K562 (cell line): Measurements from ENCODE around the gene ANKS3. TPM values are rescaled to one million over a fixed set of nuclear protein-coding genes. Genes with fewer than 3 reads are reported as not detected.

Experiments
- ATAC-seq: fragments of 200-7000 bp; cut with Tn5 transposase; 3 replicates; pipeline ENCODE4 v1.9.1; 2020; ENCODE audit warnings: moderate library complexity
- BruUV-seq: library from RNA; stranded (reverse); fragments of 400-500 nt; replicated peaks from 2 replicates; lab custom pipeline; 2021; lab: Mats Ljungman, UMichigan
- CTCF ChIA-PET: fragments of 300-600 bp; formaldehyde crosslinking; extraction: SDS; loops from one replicate; lab custom pipeline; 2021; ENCODE audit warnings: low intra/inter-chr PET ratio; lab: Yijun Ruan, JAX
- POLR2A ChIA-PET: fragments of 300-600, 350-650 bp; sonication (Branson Sonifier 250); formaldehyde crosslinking; extraction: SDS; loops from one replicate; lab custom pipeline; 2021; ENCODE audit warnings: antibody characterized with exemption, inconsistent platforms; lab: Yijun Ruan, JAX
- DNase-seq, 4 experiments: peaks; one replicate each; pipeline versions ENCODE4 v3.0.0 to v3.0.0-alpha.2; 2011 to 2018; ENCODE audit warnings: low spot score in 3 of 4, mixed read lengths in 3 of 4; ENCODE audit errors: extremely low read depth in 1 of 4
- FAIRE-seq: peaks from 2 replicates; lab custom pipeline; 2011; peaks lifted over from hg19 to GRCh38; lab: Jason Lieb, UNC
- H2AFZ ChIP-seq: 2 replicates; pipeline ENCODE4 v1.6.0; 2011; ENCODE audit warnings: low read depth, low read length, control low read depth, inconsistent platforms
- H3K27ac ChIP-seq: fragments of 200-600 bp; 3 replicates; pipeline ENCODE4 v1.8.0; 2011; ENCODE audit warnings: low read depth, mild to moderate bottlenecking, control low read depth, inconsistent platforms, low read length, moderate library complexity, mixed read lengths; ENCODE audit errors: extremely low read depth
- H3K27me3 ChIP-seq, 2 experiments: fragments of 300-600 bp in 1 of 2; 2 replicates in 1 of 2; 3 replicates in 1 of 2; pipeline versions ENCODE4 v1.6.0 to v1.8.0; 2011; ENCODE audit warnings: inconsistent platforms in 2 of 2, low read length in 2 of 2, mild to moderate bottlenecking in 1 of 2, mixed read lengths in 1 of 2, moderate library complexity in 1 of 2; ENCODE audit not compliant: control insufficient read depth in 2 of 2, insufficient read depth in 2 of 2
- H3K36me3 ChIP-seq: fragments of 300-600 bp; 3 replicates; pipeline ENCODE4 v1.8.0; 2011; ENCODE audit warnings: mild to moderate bottlenecking, low read length, inconsistent platforms; ENCODE audit not compliant: control insufficient read depth, insufficient read depth
- H3K4me1 ChIP-seq, 2 experiments: fragments of 200-600 bp in 1 of 2; replicated peaks in 1 of 2; 2 replicates in 1 of 2; 3 replicates in 1 of 2; pipeline versions ENCODE4 v1.5.1 to v1.8.0; 2011; ENCODE audit warnings: inconsistent platforms in 2 of 2, low read length in 2 of 2, mild to moderate bottlenecking in 1 of 2, mixed read lengths in 1 of 2, moderate library complexity in 1 of 2; ENCODE audit not compliant: control insufficient read depth in 2 of 2, insufficient read depth in 2 of 2
- H3K4me2 ChIP-seq: 2 replicates; pipeline ENCODE4 v1.6.1; 2011; ENCODE audit warnings: low read length, control low read depth, inconsistent platforms, mixed read lengths; ENCODE audit not compliant: insufficient read depth
- H3K4me3 ChIP-seq: fragments of 200-600 bp; sonication (generic), shearing (Covaris generic); 2 replicates; pipeline ENCODE4 v1.5.1; 2016; ENCODE audit warnings: control low read depth, inconsistent platforms
- H3K79me2 ChIP-seq: fragments of 200-600 bp; 3 replicates; pipeline ENCODE4 v1.8.0; 2011; ENCODE audit warnings: low read length, inconsistent platforms; ENCODE audit not compliant: control insufficient read depth, insufficient read depth
- H3K9ac ChIP-seq, 2 experiments: 2 replicates each; pipeline versions ENCODE4 v1.6.0 to v1.6.1; 2011; ENCODE audit warnings: low read depth in 2 of 2, low read length in 2 of 2, control low read depth in 1 of 2, inconsistent platforms in 1 of 2, mild to moderate bottlenecking in 1 of 2, mixed read lengths in 1 of 2; ENCODE audit not compliant: insufficient read depth in 1 of 2
- H3K9me1 ChIP-seq: one replicate; pipeline ENCODE4 v1.6.0; 2011; ENCODE audit warnings: inconsistent platforms, mild to moderate bottlenecking, low read length, moderate library complexity; ENCODE audit not compliant: control insufficient read depth, insufficient read depth
- H3K9me3 ChIP-seq: replicated peaks from 2 replicates; pipeline ENCODE4 v1.5.1; 2011; ENCODE audit warnings: low read depth, low read length, inconsistent platforms; ENCODE audit not compliant: control insufficient read depth, insufficient read depth
- H4K20me1 ChIP-seq: replicated peaks from 2 replicates; pipeline ENCODE4 v1.6.1; 2011; ENCODE audit warnings: low read length, inconsistent platforms, mixed read lengths; ENCODE audit not compliant: control insufficient read depth, insufficient read depth
- FOXA3 ChIP-seq, 2 experiments: fragments of 450-650 bp in 1 of 2; sonication (generic) in 1 of 2; formaldehyde crosslinking; IDR thresholded peaks in 1 of 2; conservative IDR thresholded peaks in 1 of 2; 2 replicates each; pipeline versions ENCODE4 v1.4.0 to v1.8.0; 2020 to 2022; ENCODE audit warnings: mild to moderate bottlenecking in 2 of 2, missing genetic modification reagents in 1 of 2
- GABPA ChIP-seq: fragments of 200-800 bp; sonication (Bioruptor generic); conservative IDR thresholded peaks from 2 replicates; pipeline ENCODE4 v1.6.1; 2016; ENCODE audit warnings: low read depth, missing genetic modification characterization, missing compliant biosample characterization
- JUND ChIP-seq, 2 experiments: IDR thresholded peaks; 2 replicates in 1 of 2; 3 replicates in 1 of 2; pipeline ENCODE4 v1.6.1; 2011; ENCODE audit warnings: borderline replicate concordance in 2 of 2, low read depth in 2 of 2, low read length in 2 of 2, improper control_type of control experiment in 1 of 2, missing biosample characterization in 1 of 2, missing genetic modification characterization in 1 of 2, missing genetic modification reagents in 1 of 2
- KAT2B ChIP-seq: IDR thresholded peaks from one replicate; pipeline ENCODE4 v1.6.1; 2012; ENCODE audit warnings: low read depth, mild to moderate bottlenecking, control low read depth, inconsistent platforms, low read length, moderate library complexity
- NR0B1 ChIP-seq: fragments of 450-650 bp; IDR thresholded peaks from one replicate; pipeline ENCODE4 v1.6.1; 2018; ENCODE audit warnings: mild to moderate bottlenecking, moderate library complexity; ENCODE audit not compliant: partially characterized antibody
- PRMT5 ChIP-seq: sonication (generic); formaldehyde crosslinking; IDR thresholded peaks from 2 replicates; pipeline ENCODE4 v1.5.0; 2020; ENCODE audit warnings: missing genetic modification reagents
- SMARCA4 ChIP-seq: fragments of 450-650 bp; IDR thresholded peaks from 2 replicates; pipeline ENCODE4 v1.6.1; 2016
- SOX6 ChIP-seq: fragments of 450-650 bp; IDR thresholded peaks from 2 replicates; pipeline ENCODE4 v1.6.1; 2014; ENCODE audit warnings: mild to moderate bottlenecking
- ZFP91 ChIP-seq: sonication (generic); formaldehyde crosslinking; IDR thresholded peaks from 2 replicates; pipeline ENCODE4 v1.8.0; 2022; ENCODE audit warnings: mild to moderate bottlenecking, missing genetic modification reagents
- ZNF239 ChIP-seq: fragments of 250-450 bp; sonication (Bioruptor Pico); IDR thresholded peaks from 2 replicates; pipeline ENCODE4 v1.4.0; 2020; ENCODE audit warnings: mild to moderate bottlenecking
- ZNF311 ChIP-seq: fragments of 250-450 bp; sonication (Bioruptor Pico); IDR thresholded peaks from 2 replicates; pipeline ENCODE4 v1.4.0; 2020; ENCODE audit warnings: mild to moderate bottlenecking, moderate library complexity
- WGBS: fragments of 100-300 bp; shearing (Covaris generic); methylation state at CpG from one replicate; pipeline ENCODE4 v1.1.6; 2016; ENCODE audit warnings: low coverage, mixed read lengths; ENCODE audit not compliant: insufficient coverage; ENCODE audit errors: missing lambda C conversion rate; 5-methylcytosine and 5-hydroxymethylcytosine counted together
- in situ Hi-C: fragments of 300-500 bp; cut with MboI; formaldehyde crosslinking; loops from 4 replicates; pipeline ENCODE4 v1.15.0; 2018; ENCODE audit warnings: inconsistent platforms, mixed read lengths
- intact Hi-C: fragments of 100-400 bp; cut with micrococcal nuclease; formaldehyde crosslinking; loops from 2 replicates; pipeline ENCODE4 v1.14.2; 2022
- polyA plus RNA-seq, 8 experiments: library from polyadenylated mRNA; depleted of rRNA in 4 of 8; stranded (reverse) in 5 of 8; unstranded in 3 of 8; fragments of >200 nt; fragmentation: Nextera tagmentation in 2 of 8; fragmentation: Illumina TruSeq in 1 of 8; extraction: Ambion mirVana in 2 of 8; extraction: Trizol in 1 of 8; gene quantifications; 2 replicates each; pipeline versions ENCODE4 v1.2.1 to v1.2.3, GENCODE V29; 2011 to 2014; ENCODE audit warnings: inconsistent platforms in 1 of 8, missing spikeins in 1 of 8
- total RNA-seq, 7 experiments: library from RNA; depleted of rRNA in 6 of 7; stranded (reverse); fragments of >200 nt in 6 of 7; fragmentation: Illumina TruSeq in 2 of 7; extraction: Trizol in 2 of 7; gene quantifications; 2 replicates each; pipeline versions ENCODE4 v1.2.1 to v1.2.3, GENCODE V29; 2011 to 2021; ENCODE audit warnings: low replicate concordance in 1 of 7

The ANKS3 gene
- total and polyA plus RNA-seq, 9 of the 15 experiments (the other 6 are each of a cell fraction or from before 2014, with no cell fraction given), result 0.43 to 25.7 (median 14.8) TPM

- TF ChIP-seq NR0B1 (no peak), ZFP91 (CRISPR knock-in tag) (no peak), SOX6 (no peak), ZNF239 (CRISPR knock-in tag) (no peak)
These were observed 20.2 kb downstream of the ANKS3 start (continued) for GRCh38 chr16:4713663-4714501.

GRCh38 chr16:4709481-4709880, 24.6 kb downstream of the ANKS3 start:
- no peak overlapping the region for H3K27ac ChIP-seq
- H3K79me2 ChIP-seq, result no peaks in the 10 kb centered on the region
- H3K9me3 ChIP-seq, result no peaks in the 10 kb centered on the region
- H4K20me1 ChIP-seq, result no peaks in the 10 kb centered on the region
- no TSS peak for BruUV-seq
- H3K4me1 ChIP-seq, result no peaks in the 10 kb centered on the region
- WGBS, result 93% methylated on average over 4 of the region's 4 CpGs
- H3K4me2 ChIP-seq, result no peak overlapping the region
- H3K9ac ChIP-seq, result no peak overlapping the region
- no peak for FAIRE-seq
- H3K36me3 ChIP-seq, result peaks cover 61% of the 10 kb centered on the region
- ATAC-seq, result no peak
- H2AFZ ChIP-seq, result no peak overlapping the region
- no peaks in the 10 kb centered on the region for H3K9me1 ChIP-seq
- no peak overlapping the region for H3K4me3 ChIP-seq
- no peaks in the 10 kb centered on the region for H3K27me3 ChIP-seq
- intact Hi-C loops, result no loop called here
- no peak for DNase-seq
- in situ Hi-C loops, result no loop called here
- TF ChIP-seq FOXA3 (CRISPR knock-in tag; conservative IDR thresholded peaks at IDR 0.05 in 1 of 2, IDR thresholded peaks at IDR 0.05 in 1 of 2) (no peak), KAT2B (no peak), JUND (IDR thresholded peaks at IDR 0.05; ENCODE audit: borderline replicate concordance, low read depth, low read length) (no peak), JUND (tag; IDR thresholded peaks at IDR 0.05; ENCODE audit: borderline replicate concordance, low read depth, low read length) (no peak), PRMT5 (CRISPR knock-in tag) (no peak), SMARCA4 (no peak), GABPA (tag) (no peak), ZNF311 (CRISPR knock-in tag) (no peak)
- CTCF ChIA-PET, result no interaction called here
- POLR2A ChIA-PET, result interaction anchor here (0.5 to 1.2 kb wide), 2 partner anchors 8 to 25 kb away, joined by 3 read pairs; no protein-coding TSS in a partner anchor
